Breast epithelium (tissue), 3 donors: ENCODE data around the gene SPAAR.

ENCODE experiments used
- CTCF ChIP-seq, 3 donors: fragments of 450-650 bp; IDR thresholded peaks; one replicate each; pipeline ENCODE4 v1.5.1; 2016 to 2017; ENCODE audit warnings: antibody characterized with exemption in 3 of 3, mild to moderate bottlenecking in 3 of 3, moderate library complexity in 3 of 3
- POLR2AphosphoS5 ChIP-seq, 3 donors: sonication (generic); formaldehyde crosslinking; IDR thresholded peaks; one replicate each; pipeline ENCODE4 v1.6.1; 2017; ENCODE audit warnings: antibody characterized with exemption in 3 of 3

- no peak for TF ChIP-seq CTCF (IDR thresholded peaks at IDR 0.05)
- no peak for TF ChIP-seq POLR2AphosphoS5 (IDR thresholded peaks at IDR 0.05)
These were observed 27.9 kb downstream of the SPAAR start for GRCh38 chr9:35937227-35937626.
